GM12878 (cell line): Measurements from ENCODE around the gene IFNA8. TPM values are rescaled to one million over a fixed set of nuclear protein-coding genes. Genes with fewer than 3 reads are reported as not detected.

Source experiments
- CREB1 ChIP-seq: IDR thresholded peaks from 2 replicates; pipeline ENCODE4 v1.6.1; 2012; ENCODE audit warnings: low read depth, mild to moderate bottlenecking, inconsistent platforms
- EED ChIP-seq: sonication (generic); IDR thresholded peaks from 2 replicates; pipeline ENCODE4 v1.6.1; 2016; ENCODE audit warnings: antibody characterized with exemption, low read depth
- EGR1 ChIP-seq, 2 experiments: IDR thresholded peaks; 1 replicate in 1 of 2; 2 replicates in 1 of 2; pipeline ENCODE4 v1.6.1; 2011 to 2012; ENCODE audit warnings: low read depth in 2 of 2, low read length in 2 of 2, borderline replicate concordance in 1 of 2, mild to moderate bottlenecking in 1 of 2, moderate library complexity in 1 of 2
- FOXM1 ChIP-seq: IDR thresholded peaks from 2 replicates; pipeline ENCODE4 v1.6.1; 2012; ENCODE audit warnings: low read depth, mild to moderate bottlenecking, inconsistent platforms, low read length, moderate library complexity
- NR2F1 ChIP-seq: fragments of 450-650 bp; conservative IDR thresholded peaks from 2 replicates; pipeline ENCODE4 v1.6.1; 2017; ENCODE audit warnings: mild to moderate bottlenecking
- SREBF2 ChIP-seq: IDR thresholded peaks from 2 replicates; pipeline ENCODE4 v1.6.1; 2012; ENCODE audit warnings: mild to moderate bottlenecking, low read length
- TBL1XR1 ChIP-seq: IDR thresholded peaks from 2 replicates; pipeline ENCODE4 v1.6.1; 2012; ENCODE audit warnings: low read depth, low read length, improper control_type of control experiment
- TCF7 ChIP-seq: IDR thresholded peaks from 2 replicates; pipeline ENCODE4 v1.6.1; 2014; ENCODE audit warnings: antibody characterized with exemption, borderline replicate concordance
- ZNF207 ChIP-seq: fragments of 450-650 bp; IDR thresholded peaks from 2 replicates; pipeline ENCODE4 v1.6.1; 2014; ENCODE audit warnings: antibody characterized with exemption, mild to moderate bottlenecking, borderline replicate concordance
- ZNF384 ChIP-seq: IDR thresholded peaks from 2 replicates; pipeline ENCODE4 v1.6.1; 2012; ENCODE audit warnings: low read depth, mild to moderate bottlenecking, low read length, improper control_type of control experiment, borderline replicate concordance
- polyA plus RNA-seq, 11 experiments: library from polyadenylated mRNA; depleted of rRNA in 4 of 11; unstranded in 6 of 11; stranded (reverse) in 5 of 11; fragments of >200 nt; fragmentation: Nextera tagmentation in 4 of 11; fragmentation: Illumina TruSeq in 1 of 11; extraction: Ambion mirVana in 4 of 11; extraction: Trizol in 1 of 11; gene quantifications; 1 replicate in 1 of 11; 2 replicates in 10 of 11; pipeline versions ENCODE4 v1.2.1 to v1.2.3, GENCODE V29; 2011 to 2016; ENCODE audit warnings: inconsistent platforms in 2 of 11, missing spikeins in 2 of 11, low read depth in 1 of 11
- total RNA-seq, 4 experiments: library from RNA; depleted of rRNA in 3 of 4; stranded (reverse); fragments of >200 nt in 3 of 4; fragmentation: Illumina TruSeq in 1 of 4; extraction: Trizol in 1 of 4; gene quantifications; 2 replicates each; pipeline versions ENCODE4 v1.2.1 to v1.2.3, GENCODE V29; 2013 to 2021
- TF ChIP-seq, protein P1 (sequence below): fragments of 450-650 bp; IDR thresholded peaks from 2 replicates; pipeline ENCODE4 v1.6.1; 2017; ENCODE audit warnings: mild to moderate bottlenecking, low read depth, inconsistent platforms; ENCODE audit not compliant: poor library complexity, severe bottlenecking
- TF ChIP-seq, protein P2 (sequence below): IDR thresholded peaks from 2 replicates; pipeline ENCODE4 v1.6.1; 2011; ENCODE audit warnings: low read depth, low read length, improper control_type of control experiment, borderline replicate concordance
- TF ChIP-seq, protein P3 (sequence below): IDR thresholded peaks from 2 replicates; pipeline ENCODE4 v1.6.1; 2012; ENCODE audit warnings: mild to moderate bottlenecking, low read depth, low read length
- TF ChIP-seq, protein P4 (sequence below): fragments of 450-650 bp; IDR thresholded peaks from 2 replicates; pipeline ENCODE4 v1.6.1; 2017; ENCODE audit warnings: low read depth, mild to moderate bottlenecking, moderate library complexity
- TF ChIP-seq, protein P5 (sequence below): IDR thresholded peaks from 2 replicates; pipeline ENCODE4 v1.6.1; 2012; ENCODE audit warnings: low read length, inconsistent platforms
- TF ChIP-seq, protein P6 (sequence below): IDR thresholded peaks from 2 replicates; pipeline ENCODE4 v1.6.1; 2011; ENCODE audit warnings: low read depth, mild to moderate bottlenecking, low read length, moderate library complexity, borderline replicate concordance; ENCODE audit errors: extremely low read depth

The IFNA8 gene
- total and polyA plus RNA-seq, 10 of the 15 experiments (the other 5 are each of a cell fraction or from before 2014, with no cell fraction given): not detected

DNA sequence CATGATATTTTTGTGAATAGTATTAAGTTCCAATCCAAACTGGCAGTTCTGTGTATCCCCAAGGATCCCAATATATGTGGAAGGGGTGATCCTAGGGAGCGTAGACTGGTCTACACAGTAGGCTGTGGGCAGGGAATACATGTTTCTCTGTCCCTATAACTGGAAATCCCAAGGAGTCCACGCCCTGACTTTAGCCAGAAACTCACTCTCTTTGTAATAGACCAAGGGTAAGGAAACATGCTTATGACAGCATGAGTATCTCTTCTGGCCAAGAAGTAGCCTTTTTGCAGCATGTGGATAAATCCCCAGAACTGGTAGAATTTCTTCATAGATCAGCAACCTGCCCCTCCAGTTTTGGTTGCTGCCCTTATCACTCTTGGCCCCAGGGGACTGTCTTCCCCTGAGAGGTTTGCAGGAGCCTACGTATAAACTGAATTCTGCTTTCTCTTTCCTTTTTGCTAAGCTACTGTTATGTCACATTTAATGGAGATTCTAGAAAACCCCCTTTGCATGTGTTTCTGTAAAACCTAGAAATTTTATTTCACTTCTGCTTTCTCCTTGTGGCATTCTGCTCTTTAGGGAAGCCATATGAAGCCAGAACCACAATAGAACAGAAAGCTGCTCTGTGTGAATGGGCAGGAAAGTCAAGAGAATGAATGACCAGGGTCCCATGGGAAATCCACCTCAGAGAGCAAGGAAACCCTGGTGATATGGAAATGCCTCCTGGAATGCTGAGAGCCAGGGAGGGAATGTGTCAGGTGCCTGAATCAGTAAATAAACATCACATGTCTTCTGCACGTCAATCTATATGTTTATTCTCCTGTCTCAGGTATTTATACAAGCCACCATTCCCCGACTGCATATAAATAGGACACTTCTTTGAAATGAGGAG lies 27.2 kb upstream of the IFNA8 start (continued):
- TF ChIP-seq, protein P1, sequence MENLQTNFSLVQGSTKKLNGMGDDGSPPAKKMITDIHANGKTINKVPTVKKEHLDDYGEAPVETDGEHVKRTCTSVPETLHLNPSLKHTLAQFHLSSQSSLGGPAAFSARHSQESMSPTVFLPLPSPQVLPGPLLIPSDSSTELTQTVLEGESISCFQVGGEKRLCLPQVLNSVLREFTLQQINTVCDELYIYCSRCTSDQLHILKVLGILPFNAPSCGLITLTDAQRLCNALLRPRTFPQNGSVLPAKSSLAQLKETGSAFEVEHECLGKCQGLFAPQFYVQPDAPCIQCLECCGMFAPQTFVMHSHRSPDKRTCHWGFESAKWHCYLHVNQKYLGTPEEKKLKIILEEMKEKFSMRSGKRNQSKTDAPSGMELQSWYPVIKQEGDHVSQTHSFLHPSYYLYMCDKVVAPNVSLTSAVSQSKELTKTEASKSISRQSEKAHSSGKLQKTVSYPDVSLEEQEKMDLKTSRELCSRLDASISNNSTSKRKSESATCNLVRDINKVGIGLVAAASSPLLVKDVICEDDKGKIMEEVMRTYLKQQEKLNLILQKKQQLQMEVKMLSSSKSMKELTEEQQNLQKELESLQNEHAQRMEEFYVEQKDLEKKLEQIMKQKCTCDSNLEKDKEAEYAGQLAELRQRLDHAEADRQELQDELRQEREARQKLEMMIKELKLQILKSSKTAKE: peak; percentile 92
- TF ChIP-seq, protein P2, sequence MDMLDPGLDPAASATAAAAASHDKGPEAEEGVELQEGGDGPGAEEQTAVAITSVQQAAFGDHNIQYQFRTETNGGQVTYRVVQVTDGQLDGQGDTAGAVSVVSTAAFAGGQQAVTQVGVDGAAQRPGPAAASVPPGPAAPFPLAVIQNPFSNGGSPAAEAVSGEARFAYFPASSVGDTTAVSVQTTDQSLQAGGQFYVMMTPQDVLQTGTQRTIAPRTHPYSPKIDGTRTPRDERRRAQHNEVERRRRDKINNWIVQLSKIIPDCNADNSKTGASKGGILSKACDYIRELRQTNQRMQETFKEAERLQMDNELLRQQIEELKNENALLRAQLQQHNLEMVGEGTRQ: no peak
- peak; percentile 92 for TF ChIP-seq TBL1XR1
- TF ChIP-seq EGR1 (IDR thresholded peaks at IDR 0.05; ENCODE audit: borderline replicate concordance in 1 of 2, low read depth in 2 of 2, low read length in 2 of 2): no peak
- TF ChIP-seq, protein P3, sequence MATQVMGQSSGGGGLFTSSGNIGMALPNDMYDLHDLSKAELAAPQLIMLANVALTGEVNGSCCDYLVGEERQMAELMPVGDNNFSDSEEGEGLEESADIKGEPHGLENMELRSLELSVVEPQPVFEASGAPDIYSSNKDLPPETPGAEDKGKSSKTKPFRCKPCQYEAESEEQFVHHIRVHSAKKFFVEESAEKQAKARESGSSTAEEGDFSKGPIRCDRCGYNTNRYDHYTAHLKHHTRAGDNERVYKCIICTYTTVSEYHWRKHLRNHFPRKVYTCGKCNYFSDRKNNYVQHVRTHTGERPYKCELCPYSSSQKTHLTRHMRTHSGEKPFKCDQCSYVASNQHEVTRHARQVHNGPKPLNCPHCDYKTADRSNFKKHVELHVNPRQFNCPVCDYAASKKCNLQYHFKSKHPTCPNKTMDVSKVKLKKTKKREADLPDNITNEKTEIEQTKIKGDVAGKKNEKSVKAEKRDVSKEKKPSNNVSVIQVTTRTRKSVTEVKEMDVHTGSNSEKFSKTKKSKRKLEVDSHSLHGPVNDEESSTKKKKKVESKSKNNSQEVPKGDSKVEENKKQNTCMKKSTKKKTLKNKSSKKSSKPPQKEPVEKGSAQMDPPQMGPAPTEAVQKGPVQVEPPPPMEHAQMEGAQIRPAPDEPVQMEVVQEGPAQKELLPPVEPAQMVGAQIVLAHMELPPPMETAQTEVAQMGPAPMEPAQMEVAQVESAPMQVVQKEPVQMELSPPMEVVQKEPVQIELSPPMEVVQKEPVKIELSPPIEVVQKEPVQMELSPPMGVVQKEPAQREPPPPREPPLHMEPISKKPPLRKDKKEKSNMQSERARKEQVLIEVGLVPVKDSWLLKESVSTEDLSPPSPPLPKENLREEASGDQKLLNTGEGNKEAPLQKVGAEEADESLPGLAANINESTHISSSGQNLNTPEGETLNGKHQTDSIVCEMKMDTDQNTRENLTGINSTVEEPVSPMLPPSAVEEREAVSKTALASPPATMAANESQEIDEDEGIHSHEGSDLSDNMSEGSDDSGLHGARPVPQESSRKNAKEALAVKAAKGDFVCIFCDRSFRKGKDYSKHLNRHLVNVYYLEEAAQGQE: no peak
- TF ChIP-seq CREB1: peak; percentile 82
- TF ChIP-seq NR2F1: no peak; the same call in 1 of the 2 replicates
- TF ChIP-seq ZNF207: peak; percentile 40; the same call in 1 of the 2 replicates
- no peak; the same call in 1 of the 2 replicates for TF ChIP-seq TCF7
- peak; percentile 90 for TF ChIP-seq EED
- no peak for TF ChIP-seq SREBF2
- peak; percentile 86 for TF ChIP-seq FOXM1
- no peak for TF ChIP-seq ZNF384
- TF ChIP-seq, protein P4, sequence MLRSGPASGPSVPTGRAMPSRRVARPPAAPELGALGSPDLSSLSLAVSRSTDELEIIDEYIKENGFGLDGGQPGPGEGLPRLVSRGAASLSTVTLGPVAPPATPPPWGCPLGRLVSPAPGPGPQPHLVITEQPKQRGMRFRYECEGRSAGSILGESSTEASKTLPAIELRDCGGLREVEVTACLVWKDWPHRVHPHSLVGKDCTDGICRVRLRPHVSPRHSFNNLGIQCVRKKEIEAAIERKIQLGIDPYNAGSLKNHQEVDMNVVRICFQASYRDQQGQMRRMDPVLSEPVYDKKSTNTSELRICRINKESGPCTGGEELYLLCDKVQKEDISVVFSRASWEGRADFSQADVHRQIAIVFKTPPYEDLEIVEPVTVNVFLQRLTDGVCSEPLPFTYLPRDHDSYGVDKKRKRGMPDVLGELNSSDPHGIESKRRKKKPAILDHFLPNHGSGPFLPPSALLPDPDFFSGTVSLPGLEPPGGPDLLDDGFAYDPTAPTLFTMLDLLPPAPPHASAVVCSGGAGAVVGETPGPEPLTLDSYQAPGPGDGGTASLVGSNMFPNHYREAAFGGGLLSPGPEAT: peak; percentile 100
- TF ChIP-seq, protein P5, sequence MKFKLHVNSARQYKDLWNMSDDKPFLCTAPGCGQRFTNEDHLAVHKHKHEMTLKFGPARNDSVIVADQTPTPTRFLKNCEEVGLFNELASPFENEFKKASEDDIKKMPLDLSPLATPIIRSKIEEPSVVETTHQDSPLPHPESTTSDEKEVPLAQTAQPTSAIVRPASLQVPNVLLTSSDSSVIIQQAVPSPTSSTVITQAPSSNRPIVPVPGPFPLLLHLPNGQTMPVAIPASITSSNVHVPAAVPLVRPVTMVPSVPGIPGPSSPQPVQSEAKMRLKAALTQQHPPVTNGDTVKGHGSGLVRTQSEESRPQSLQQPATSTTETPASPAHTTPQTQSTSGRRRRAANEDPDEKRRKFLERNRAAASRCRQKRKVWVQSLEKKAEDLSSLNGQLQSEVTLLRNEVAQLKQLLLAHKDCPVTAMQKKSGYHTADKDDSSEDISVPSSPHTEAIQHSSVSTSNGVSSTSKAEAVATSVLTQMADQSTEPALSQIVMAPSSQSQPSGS: peak; percentile 97
- TF ChIP-seq, protein P6, sequence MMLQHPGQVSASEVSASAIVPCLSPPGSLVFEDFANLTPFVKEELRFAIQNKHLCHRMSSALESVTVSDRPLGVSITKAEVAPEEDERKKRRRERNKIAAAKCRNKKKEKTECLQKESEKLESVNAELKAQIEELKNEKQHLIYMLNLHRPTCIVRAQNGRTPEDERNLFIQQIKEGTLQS: no peak
